ES-I3 (cell line): Measurements from ENCODE around the gene RBM4.

Source experiments
- H3K36me3 ChIP-seq: 2 replicates; pipeline ENCODE4 v1.6.1; 2013; ENCODE audit warnings: mild to moderate bottlenecking, low read length, control low read depth, moderate library complexity; ENCODE audit not compliant: insufficient read depth
- H3K4me1 ChIP-seq: 2 replicates; pipeline ENCODE4 v1.6.1; 2013; ENCODE audit warnings: mild to moderate bottlenecking, control low read depth, low read length; ENCODE audit not compliant: insufficient read depth
- H3K9ac ChIP-seq: 2 replicates; pipeline ENCODE4 v1.6.1; 2013; ENCODE audit warnings: low read depth, mild to moderate bottlenecking, low read length, moderate library complexity
- H3K9me3 ChIP-seq: 2 replicates; pipeline ENCODE4 v1.6.1; 2013; ENCODE audit warnings: mild to moderate bottlenecking, low read length, moderate library complexity; ENCODE audit not compliant: control insufficient read depth, insufficient read depth

The RBM4 gene

GRCh38 chr11:66653123-66653522, 14.6 kb downstream of the RBM4 start:
- Histone ChIP-seq H3K9me3 (no peaks in the 10 kb centered on the region), H3K4me1 (no peaks in the 10 kb centered on the region), H3K36me3 (peaks cover 23% of the 10 kb centered on the region), H3K9ac (no peak overlapping the region)

- peaks cover 22% of the 10 kb centered on the region for H3K36me3 ChIP-seq
- H3K4me1 ChIP-seq, result no peaks in the 10 kb centered on the region
- H3K9me3 ChIP-seq, result no peaks in the 10 kb centered on the region
- H3K9ac ChIP-seq, result no peak overlapping the region
Measured at GRCh38 chr11:66659763-66660162, 21.3 kb downstream of the RBM4 start.

- Histone ChIP-seq H3K9me3 (no peaks in the 10 kb centered on the region), H3K4me1 (no peaks in the 10 kb centered on the region), H3K9ac (no peak overlapping the region), H3K36me3 (peaks cover 49% of the 10 kb centered on the region)
Measured at GRCh38 chr11:66663741-66664296, 25.3 kb downstream of the RBM4 start.

GRCh38 chr11:66665369-66665768, 26.9 kb downstream of the RBM4 start:
- no peaks in the 10 kb centered on the region for H3K9me3 ChIP-seq
- no peaks in the 10 kb centered on the region for H3K4me1 ChIP-seq
- no peak overlapping the region for H3K9ac ChIP-seq
- peaks cover 46% of the 10 kb centered on the region for H3K36me3 ChIP-seq

- no peak overlapping the region for H3K9ac ChIP-seq
- peaks cover 25% of the 10 kb centered on the region for H3K36me3 ChIP-seq
- H3K4me1 ChIP-seq, result no peaks in the 10 kb centered on the region
- H3K9me3 ChIP-seq, result no peaks in the 10 kb centered on the region
Measured at GRCh38 chr11:66670816-66671215, 32.3 kb downstream of the RBM4 start.

GRCh38 chr11:66674964-66675602, 36.6 kb downstream of the RBM4 start:
- Histone ChIP-seq H3K4me1 (peaks cover 6% of the 10 kb centered on the region; the same call in 1 of the 2 replicates), H3K9ac (no peak overlapping the region), H3K9me3 (no peaks in the 10 kb centered on the region)

GRCh38 chr11:66676282-66676919, 37.9 kb downstream of the RBM4 start:
- Histone ChIP-seq H3K36me3 (no peaks in the 10 kb centered on the region), H3K9ac (peak overlapping the region; percentile 76; the same call in 1 of the 2 replicates), H3K9me3 (no peaks in the 10 kb centered on the region), H3K4me1 (peaks cover 6% of the 10 kb centered on the region; the same call in 1 of the 2 replicates)

More at GRCh38 chr11:66674964-66675602, 36.6 kb downstream of the RBM4 start:
- H3K36me3 ChIP-seq, result no peaks in the 10 kb centered on the region

- peaks cover 6% of the 10 kb centered on the region; the same call in 1 of the 2 replicates for H3K4me1 ChIP-seq
- no peaks in the 10 kb centered on the region for H3K36me3 ChIP-seq
- H3K9me3 ChIP-seq, result no peaks in the 10 kb centered on the region
- H3K9ac ChIP-seq, result peak overlapping the region; percentile 76
Measured at GRCh38 chr11:66676931-66677598, 38.6 kb downstream of the RBM4 start.

- H3K36me3 ChIP-seq, result no peaks in the 10 kb centered on the region
- H3K9me3 ChIP-seq, result no peaks in the 10 kb centered on the region
- peaks cover 6% of the 10 kb centered on the region; the same call in 1 of the 2 replicates for H3K4me1 ChIP-seq
- H3K9ac ChIP-seq, result peak within 1 kb of the TSS; percentile 76
Measured at GRCh38 chr11:66677599-66678375, 39.3 kb downstream of the RBM4 start, which contains the start of gene RBM4B. Gene RBM4B (minus strand): TSS chr11:66677887. CDS start chr11:66677079, 808 bp downstream.

GRCh38 chr11:66680966-66681645, 42.6 kb downstream of the RBM4 start:
- H3K36me3 ChIP-seq, result no peaks in the 10 kb centered on the region
- H3K9ac ChIP-seq, result no peak overlapping the region
- H3K4me1 ChIP-seq, result peaks cover 5% of the 10 kb centered on the region; the same call in 1 of the 2 replicates
- no peaks in the 10 kb centered on the region for H3K9me3 ChIP-seq

- Histone ChIP-seq H3K9me3 (no peaks in the 10 kb centered on the region), H3K4me1 (no peaks in the 10 kb centered on the region; the same call in 1 of the 2 replicates)
Measured at GRCh38 chr11:66683877-66684276, 45.4 kb downstream of the RBM4 start.

GRCh38 chr11:66684635-66685034, 46.1 kb downstream of the RBM4 start:
- Histone ChIP-seq H3K9ac (no peak overlapping the region), H3K9me3 (no peaks in the 10 kb centered on the region), H3K36me3 (no peaks in the 10 kb centered on the region), H3K4me1 (no peaks in the 10 kb centered on the region; the same call in 1 of the 2 replicates)

More at GRCh38 chr11:66683877-66684276, 45.4 kb downstream of the RBM4 start:
- Histone ChIP-seq H3K36me3 (no peaks in the 10 kb centered on the region), H3K9ac (no peak overlapping the region)

GRCh38 chr11:66685276-66686099, 47.0 kb downstream of the RBM4 start:
- Histone ChIP-seq H3K36me3 (no peaks in the 10 kb centered on the region), H3K9ac (no peak overlapping the region)

More at GRCh38 chr11:66685276-66686099, 47.0 kb downstream of the RBM4 start:
- Histone ChIP-seq H3K4me1 (no peaks in the 10 kb centered on the region; the same call in 1 of the 2 replicates), H3K9me3 (no peaks in the 10 kb centered on the region)
